K562 (cell line): ENCODE results near the gene FAM149B1. TPM values are rescaled to one million over a fixed set of nuclear protein-coding genes. Genes with fewer than 3 reads are reported as not detected.

Experiments
- ATAC-seq: fragments of 200-7000 bp; cut with Tn5 transposase; 3 replicates; pipeline ENCODE4 v1.9.1; 2020; ENCODE audit warnings: moderate library complexity
- BruUV-seq: library from RNA; stranded (reverse); fragments of 400-500 nt; replicated peaks from 2 replicates; lab custom pipeline; 2021; lab: Mats Ljungman, UMichigan
- CTCF ChIA-PET: fragments of 300-600 bp; formaldehyde crosslinking; extraction: SDS; loops from one replicate; lab custom pipeline; 2021; ENCODE audit warnings: low intra/inter-chr PET ratio; lab: Yijun Ruan, JAX
- POLR2A ChIA-PET: fragments of 300-600, 350-650 bp; sonication (Branson Sonifier 250); formaldehyde crosslinking; extraction: SDS; loops from one replicate; lab custom pipeline; 2021; ENCODE audit warnings: antibody characterized with exemption, inconsistent platforms; lab: Yijun Ruan, JAX
- DNase-seq, 4 experiments: peaks; one replicate each; pipeline versions ENCODE4 v3.0.0 to v3.0.0-alpha.2; 2011 to 2018; ENCODE audit warnings: low spot score in 3 of 4, mixed read lengths in 3 of 4; ENCODE audit errors: extremely low read depth in 1 of 4
- FAIRE-seq: peaks from 2 replicates; lab custom pipeline; 2011; peaks lifted over from hg19 to GRCh38; lab: Jason Lieb, UNC
- H2AFZ ChIP-seq: 2 replicates; pipeline ENCODE4 v1.6.0; 2011; ENCODE audit warnings: low read depth, low read length, control low read depth, inconsistent platforms
- H3K27ac ChIP-seq: fragments of 200-600 bp; 3 replicates; pipeline ENCODE4 v1.8.0; 2011; ENCODE audit warnings: low read depth, mild to moderate bottlenecking, control low read depth, inconsistent platforms, low read length, moderate library complexity, mixed read lengths; ENCODE audit errors: extremely low read depth
- H3K27me3 ChIP-seq, 2 experiments: fragments of 300-600 bp in 1 of 2; 2 replicates in 1 of 2; 3 replicates in 1 of 2; pipeline versions ENCODE4 v1.6.0 to v1.8.0; 2011; ENCODE audit warnings: inconsistent platforms in 2 of 2, low read length in 2 of 2, mild to moderate bottlenecking in 1 of 2, mixed read lengths in 1 of 2, moderate library complexity in 1 of 2; ENCODE audit not compliant: control insufficient read depth in 2 of 2, insufficient read depth in 2 of 2
- H3K36me3 ChIP-seq: fragments of 300-600 bp; 3 replicates; pipeline ENCODE4 v1.8.0; 2011; ENCODE audit warnings: mild to moderate bottlenecking, low read length, inconsistent platforms; ENCODE audit not compliant: control insufficient read depth, insufficient read depth
- H3K4me1 ChIP-seq, 2 experiments: fragments of 200-600 bp in 1 of 2; replicated peaks in 1 of 2; 2 replicates in 1 of 2; 3 replicates in 1 of 2; pipeline versions ENCODE4 v1.5.1 to v1.8.0; 2011; ENCODE audit warnings: inconsistent platforms in 2 of 2, low read length in 2 of 2, mild to moderate bottlenecking in 1 of 2, mixed read lengths in 1 of 2, moderate library complexity in 1 of 2; ENCODE audit not compliant: control insufficient read depth in 2 of 2, insufficient read depth in 2 of 2
- H3K4me2 ChIP-seq: 2 replicates; pipeline ENCODE4 v1.6.1; 2011; ENCODE audit warnings: low read length, control low read depth, inconsistent platforms, mixed read lengths; ENCODE audit not compliant: insufficient read depth
- H3K4me3 ChIP-seq: fragments of 200-600 bp; sonication (generic), shearing (Covaris generic); 2 replicates; pipeline ENCODE4 v1.5.1; 2016; ENCODE audit warnings: control low read depth, inconsistent platforms
- H3K79me2 ChIP-seq: fragments of 200-600 bp; 3 replicates; pipeline ENCODE4 v1.8.0; 2011; ENCODE audit warnings: low read length, inconsistent platforms; ENCODE audit not compliant: control insufficient read depth, insufficient read depth
- H3K9ac ChIP-seq, 2 experiments: 2 replicates each; pipeline versions ENCODE4 v1.6.0 to v1.6.1; 2011; ENCODE audit warnings: low read depth in 2 of 2, low read length in 2 of 2, control low read depth in 1 of 2, inconsistent platforms in 1 of 2, mild to moderate bottlenecking in 1 of 2, mixed read lengths in 1 of 2; ENCODE audit not compliant: insufficient read depth in 1 of 2
- H3K9me1 ChIP-seq: one replicate; pipeline ENCODE4 v1.6.0; 2011; ENCODE audit warnings: inconsistent platforms, mild to moderate bottlenecking, low read length, moderate library complexity; ENCODE audit not compliant: control insufficient read depth, insufficient read depth
- H3K9me3 ChIP-seq: replicated peaks from 2 replicates; pipeline ENCODE4 v1.5.1; 2011; ENCODE audit warnings: low read depth, low read length, inconsistent platforms; ENCODE audit not compliant: control insufficient read depth, insufficient read depth
- H4K20me1 ChIP-seq: replicated peaks from 2 replicates; pipeline ENCODE4 v1.6.1; 2011; ENCODE audit warnings: low read length, inconsistent platforms, mixed read lengths; ENCODE audit not compliant: control insufficient read depth, insufficient read depth
- ARID1B ChIP-seq: fragments of 450-650 bp; IDR thresholded peaks from 2 replicates; pipeline ENCODE4 v1.6.1; 2016; ENCODE audit warnings: antibody characterized with exemption, mild to moderate bottlenecking, inconsistent platforms
- BACH1 ChIP-seq: fragments of 200-800 bp; sonication (Bioruptor generic); IDR thresholded peaks from 2 replicates; pipeline ENCODE4 v1.6.1; 2016; ENCODE audit warnings: missing genetic modification characterization, missing compliant biosample characterization
- CREB3L1 ChIP-seq: fragments of 450-650 bp; IDR thresholded peaks from 2 replicates; pipeline ENCODE4 v1.6.1; 2014; ENCODE audit warnings: low read depth, mild to moderate bottlenecking, moderate library complexity, borderline replicate concordance
- DLX4 ChIP-seq: fragments of 250-450 bp; sonication (Bioruptor Pico); IDR thresholded peaks from 2 replicates; pipeline ENCODE4 v1.6.1; 2021; ENCODE audit warnings: mild to moderate bottlenecking
- DMBX1 ChIP-seq: fragments of 250-450 bp; sonication (Bioruptor Pico); IDR thresholded peaks from 2 replicates; pipeline ENCODE4 v1.8.0; 2022; ENCODE audit warnings: inconsistent platforms, mild to moderate bottlenecking, moderate library complexity, borderline replicate concordance
- ELF2 ChIP-seq: fragments of 250-450 bp; sonication (Bioruptor Pico); IDR thresholded peaks from 2 replicates; pipeline ENCODE4 v1.5.0; 2021; ENCODE audit warnings: mild to moderate bottlenecking
- FOXJ2 ChIP-seq: fragments of 200-800 bp; sonication (Bioruptor generic); IDR thresholded peaks from 2 replicates; pipeline ENCODE4 v1.6.1; 2016; ENCODE audit warnings: missing genetic modification characterization, missing compliant biosample characterization
- GATAD2B ChIP-seq: fragments of 450-650 bp; IDR thresholded peaks from 2 replicates; pipeline ENCODE4 v1.6.1; 2017; ENCODE audit warnings: mild to moderate bottlenecking, borderline replicate concordance
- HDAC1 ChIP-seq, 2 experiments: fragments of 450-650 bp; IDR thresholded peaks; 2 replicates each; pipeline ENCODE4 v1.6.1; 2016 to 2017; ENCODE audit warnings: inconsistent platforms in 1 of 2, mild to moderate bottlenecking in 1 of 2, moderate library complexity in 1 of 2
- KAT7 ChIP-seq: sonication (generic); formaldehyde crosslinking; IDR thresholded peaks from 2 replicates; pipeline ENCODE4 v1.8.0; 2022; ENCODE audit warnings: missing genetic modification reagents, mild to moderate bottlenecking, borderline replicate concordance
- NFIC ChIP-seq: fragments of 450-650 bp; IDR thresholded peaks from 2 replicates; pipeline ENCODE4 v1.6.1; 2017; ENCODE audit warnings: mild to moderate bottlenecking, inconsistent platforms
- POU5F1 ChIP-seq: fragments of 150-350 bp; IDR thresholded peaks from 2 replicates; pipeline ENCODE4 v1.6.1; 2014; ENCODE audit warnings: borderline replicate concordance, low read length, low read depth, mild to moderate bottlenecking; ENCODE audit not compliant: partially characterized antibody
- RFX5 ChIP-seq: IDR thresholded peaks from 2 replicates; pipeline ENCODE4 v1.6.1; 2011; ENCODE audit warnings: low read depth, mild to moderate bottlenecking, improper control_type of control experiment, low read length
- SP1 ChIP-seq: sonication (generic); formaldehyde crosslinking; IDR thresholded peaks from 2 replicates; pipeline ENCODE4 v1.8.1; 2022; ENCODE audit warnings: mild to moderate bottlenecking, missing genetic modification reagents
- ZBTB7A ChIP-seq: IDR thresholded peaks from 2 replicates; pipeline ENCODE4 v1.6.1; 2011; ENCODE audit warnings: low read depth, mild to moderate bottlenecking, low read length, moderate library complexity, borderline replicate concordance; ENCODE audit not compliant: control insufficient read depth
- ZNF12 ChIP-seq: sonication (generic); formaldehyde crosslinking; IDR thresholded peaks from 2 replicates; pipeline ENCODE4 v1.4.0; 2020; ENCODE audit warnings: mild to moderate bottlenecking, missing genetic modification reagents
- ZNF584 ChIP-seq: fragments of 200-800 bp; sonication (Bioruptor generic); IDR thresholded peaks from 2 replicates; pipeline ENCODE4 v1.6.1; 2016; ENCODE audit warnings: low read depth, mild to moderate bottlenecking, missing genetic modification characterization, missing compliant biosample characterization
- WGBS: fragments of 100-300 bp; shearing (Covaris generic); methylation state at CpG from one replicate; pipeline ENCODE4 v1.1.6; 2016; ENCODE audit warnings: low coverage, mixed read lengths; ENCODE audit not compliant: insufficient coverage; ENCODE audit errors: missing lambda C conversion rate; 5-methylcytosine and 5-hydroxymethylcytosine counted together
- in situ Hi-C: fragments of 300-500 bp; cut with MboI; formaldehyde crosslinking; loops from 4 replicates; pipeline ENCODE4 v1.15.0; 2018; ENCODE audit warnings: inconsistent platforms, mixed read lengths
- intact Hi-C: fragments of 100-400 bp; cut with micrococcal nuclease; formaldehyde crosslinking; loops from 2 replicates; pipeline ENCODE4 v1.14.2; 2022
- polyA plus RNA-seq, 8 experiments: library from polyadenylated mRNA; depleted of rRNA in 4 of 8; stranded (reverse) in 5 of 8; unstranded in 3 of 8; fragments of >200 nt; fragmentation: Nextera tagmentation in 2 of 8; fragmentation: Illumina TruSeq in 1 of 8; extraction: Ambion mirVana in 2 of 8; extraction: Trizol in 1 of 8; gene quantifications; 2 replicates each; pipeline versions ENCODE4 v1.2.1 to v1.2.3, GENCODE V29; 2011 to 2014; ENCODE audit warnings: inconsistent platforms in 1 of 8, missing spikeins in 1 of 8
- total RNA-seq, 7 experiments: library from RNA; depleted of rRNA in 6 of 7; stranded (reverse); fragments of >200 nt in 6 of 7; fragmentation: Illumina TruSeq in 2 of 7; extraction: Trizol in 2 of 7; gene quantifications; 2 replicates each; pipeline versions ENCODE4 v1.2.1 to v1.2.3, GENCODE V29; 2011 to 2021; ENCODE audit warnings: low replicate concordance in 1 of 7
- TF ChIP-seq, protein P1 (sequence below): sonication (generic); IDR thresholded peaks from 2 replicates; pipeline ENCODE4 v1.6.1; 2016

Gene FAM149B1
- total and polyA plus RNA-seq, 9 of the 15 experiments (the other 6 are each of a cell fraction or from before 2014, with no cell fraction given) = 4.2 to 18.5 (median 9.3) TPM

- BruUV-seq = no TSS peak
- TF ChIP-seq CREB3L1 = no peak
- TF ChIP-seq POU5F1 = no peak
- no peak for TF ChIP-seq HDAC1 (IDR thresholded peaks at IDR 0.05)
- TF ChIP-seq ELF2 (CRISPR knock-in tag) = no peak
- TF ChIP-seq BACH1 = no peak
- TF ChIP-seq RFX5 = no peak
- no peak for TF ChIP-seq SP1 (CRISPR knock-in tag)
- no peak for TF ChIP-seq NFIC
- TF ChIP-seq ARID1B = no peak
- TF ChIP-seq GATAD2B = no peak
- no peak for TF ChIP-seq KAT7 (CRISPR knock-in tag)
- TF ChIP-seq, protein P1, sequence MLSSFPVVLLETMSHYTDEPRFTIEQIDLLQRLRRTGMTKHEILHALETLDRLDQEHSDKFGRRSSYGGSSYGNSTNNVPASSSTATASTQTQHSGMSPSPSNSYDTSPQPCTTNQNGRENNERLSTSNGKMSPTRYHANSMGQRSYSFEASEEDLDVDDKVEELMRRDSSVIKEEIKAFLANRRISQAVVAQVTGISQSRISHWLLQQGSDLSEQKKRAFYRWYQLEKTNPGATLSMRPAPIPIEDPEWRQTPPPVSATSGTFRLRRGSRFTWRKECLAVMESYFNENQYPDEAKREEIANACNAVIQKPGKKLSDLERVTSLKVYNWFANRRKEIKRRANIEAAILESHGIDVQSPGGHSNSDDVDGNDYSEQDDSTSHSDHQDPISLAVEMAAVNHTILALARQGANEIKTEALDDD = no peak
- no peak for TF ChIP-seq ZBTB7A
- TF ChIP-seq ZNF12 (CRISPR knock-in tag) = no peak
- no peak for TF ChIP-seq ZNF584 (CRISPR knock-in tag)
- no peak for TF ChIP-seq FOXJ2 (tag)
- TF ChIP-seq DLX4 (CRISPR knock-in tag) = no peak
- TF ChIP-seq DMBX1 (CRISPR knock-in tag) = no peak
- no peak for FAIRE-seq
These were observed 31.3 kb upstream of the FAM149B1 start for GRCh38 chr10:73136627-73137026.

More at GRCh38 chr10:73136627-73137026, 31.3 kb upstream of the FAM149B1 start:
- no peaks in the 10 kb centered on the region for H3K9me3 ChIP-seq
- H4K20me1 ChIP-seq = no peaks in the 10 kb centered on the region
- POLR2A ChIA-PET = interaction anchor here (1.0 to 1.1 kb wide), 2 partner anchors 13 to 15 kb away, joined by 3 read pairs; no protein-coding TSS in a partner anchor
- H3K9ac ChIP-seq = no peak overlapping the region
- no peak overlapping the region for H3K4me2 ChIP-seq
- no peak for ATAC-seq
- CTCF ChIA-PET = no interaction called here
- intact Hi-C loops = no loop called here
- no peaks in the 10 kb centered on the region for H3K27me3 ChIP-seq
- no peak overlapping the region for H2AFZ ChIP-seq
- no peak overlapping the region for H3K27ac ChIP-seq
- in situ Hi-C loops = no loop called here
- no peaks in the 10 kb centered on the region; the same call in 2 of the 3 replicates for H3K79me2 ChIP-seq
- H3K36me3 ChIP-seq = peaks cover 79% of the 10 kb centered on the region
- no peaks in the 10 kb centered on the region for H3K9me1 ChIP-seq
- no peak overlapping the region for H3K4me3 ChIP-seq
- DNase-seq = no peak
- WGBS = 88% methylated on average over 2 of the region's 2 CpGs
- H3K4me1 ChIP-seq = no peaks in the 10 kb centered on the region
